NT2/D1 (cell line): ENCODE measurements around the gene ZNF316.

Experiments
- YY1 ChIP-seq: IDR thresholded peaks from 2 replicates; pipeline ENCODE4 v1.6.1; 2011; ENCODE audit not compliant: insufficient read length, insufficient read depth
- ZNF274 ChIP-seq: IDR thresholded peaks from 2 replicates; pipeline ENCODE4 v1.6.1; 2011; ENCODE audit warnings: mild to moderate bottlenecking, low read depth, low read length

- TF ChIP-seq ZNF274 (no peak), YY1 (no peak)
Measured at GRCh38 chr7:6589829-6590644, 47.1 kb upstream of the ZNF316 start, which contains the start of gene INTS15.
